Left kidney (tissue), 8 donors: Measurements from ENCODE around the gene DEFB116. TPM values are rescaled to one million over a fixed set of nuclear protein-coding genes. Genes with fewer than 3 reads are reported as not detected.
"Not testable (repeated sequence)": the region's sequence is repeated elsewhere in the genome, so short reads cannot be mapped to it uniquely, and the experiment has no call there.

Source experiments
- DNase-seq: peaks from one replicate; pipeline ENCODE4 v3.0.0-alpha.2; 2013
- long read RNA-seq, 8 donors: transcript quantifications; one replicate each; lab custom pipeline, GENCODE V29; 2026
- polyA plus RNA-seq: library from polyadenylated mRNA; unstranded; fragments of 120-200 nt; gene quantifications from one replicate; pipeline ENCODE4 v1.2.1, GENCODE V29; 2013; ENCODE audit not compliant: insufficient read length

DEFB116 gene
- polyA plus RNA-seq: not detected
- long read RNA-seq, donor 1: 0 reads
- long read RNA-seq, donor 2: 0 reads
- long read RNA-seq, donor 3: 0 reads
- long read RNA-seq, donor 4: 0 reads
- long read RNA-seq, donor 5: 0 reads
- long read RNA-seq, donor 6: 0 reads
- long read RNA-seq, donor 7: 0 reads
- long read RNA-seq, donor 8: 0 reads

- DNase-seq: no peak
Observed at GRCh38 chr20:31308535-31309162, at the start of gene DEFB116. DEFB116 (minus strand) TSS chr20:31308585; CDS start chr20:31308585, 0 bp downstream.

GRCh38 chr20:31355981-31356380 lies 47.6 kb upstream of the DEFB116 start:
- no peak for DNase-seq

- DNase-seq: no peak
Observed at GRCh38 chr20:31341470-31341869, 33.1 kb upstream of the DEFB116 start.

- DNase-seq: no peak
Observed at GRCh38 chr20:31330893-31331292, 22.5 kb upstream of the DEFB116 start.

- DNase-seq: no peak
Observed at GRCh38 chr20:31322504-31322903, 14.1 kb upstream of the DEFB116 start.

GRCh38 chr20:31284964-31285363 lies 23.4 kb downstream of the DEFB116 start:
- DNase-seq: not testable (repeated sequence)

- DNase-seq: no peak
Observed at GRCh38 chr20:31278178-31278577, 30.2 kb downstream of the DEFB116 start.

- DNase-seq: no peak
Observed at GRCh38 chr20:31274441-31274840, 33.9 kb downstream of the DEFB116 start.

GRCh38 chr20:31260326-31260932 lies 48.0 kb downstream of the DEFB116 start:
- DNase-seq: no peak

- DNase-seq: no peak
Observed at GRCh38 chr20:31257364-31257763, 51.0 kb downstream of the DEFB116 start, which contains the start of gene DEFB115. DEFB115 (plus strand) TSS chr20:31257664; CDS start chr20:31257664, 0 bp downstream.

GRCh38 chr20:31256959-31257358 lies 51.4 kb downstream of the DEFB116 start:
- DNase-seq: no peak

Other genes starting within 250 kb of the DEFB116 start
- gene DEFB115, start 50.9 kb downstream of the DEFB116 start, polyA plus RNA-seq: not detected
- not detected for gene DEFB118, start 60.0 kb upstream of the DEFB116 start, polyA plus RNA-seq
- gene DEFB119, start 82.0 kb upstream of the DEFB116 start, polyA plus RNA-seq: not detected
- gene DEFB121, start 97.6 kb upstream of the DEFB116 start, polyA plus RNA-seq: not detected
- not detected for gene DEFB123, start 132.0 kb upstream of the DEFB116 start, polyA plus RNA-seq
- 0.48 TPM for gene DEFB124, start 166.5 kb upstream of the DEFB116 start, polyA plus RNA-seq
- gene REM1, start 166.7 kb upstream of the DEFB116 start, polyA plus RNA-seq: 0.28 TPM
- 139 TPM for gene HM13, start 205.9 kb upstream of the DEFB116 start, polyA plus RNA-seq